Calu3 (cell line): Measurements from ENCODE around the gene PIRT. TPM values are rescaled to one million over a fixed set of nuclear protein-coding genes. Genes with fewer than 3 reads are reported as not detected.

Experiments used
- BruUV-seq: library from RNA; stranded (reverse); fragments of 400-500 nt; replicated peaks from 2 replicates; lab custom pipeline; 2021; lab: Mats Ljungman, UMichigan
- CTCF ChIA-PET: fragments of 300-600 bp; sonication (Branson Sonifier 250); formaldehyde crosslinking; loops from one replicate; lab custom pipeline; 2022; ENCODE audit warnings: antibody characterized with exemption; lab: Charles Lee
- DNase-seq: peaks from one replicate; pipeline ENCODE4 v3.0.0; 2022
- H3K27ac Mint-ChIP-seq: one replicate; pipeline ENCODE4 v1.8.0; 2022; ENCODE audit warnings: mixed read lengths; ENCODE audit not compliant: unreplicated experiment
- H3K27me3 Mint-ChIP-seq: one replicate; pipeline ENCODE4 v1.8.0; 2022; ENCODE audit warnings: mixed read lengths; ENCODE audit not compliant: unreplicated experiment
- H3K36me3 Mint-ChIP-seq: one replicate; pipeline ENCODE4 v1.8.0; 2022; ENCODE audit warnings: mild to moderate bottlenecking, moderate library complexity, mixed read lengths; ENCODE audit not compliant: insufficient read depth, unreplicated experiment
- H3K4me1 Mint-ChIP-seq: one replicate; pipeline ENCODE4 v1.8.0; 2022; ENCODE audit warnings: mild to moderate bottlenecking, low read depth, mixed read lengths; ENCODE audit not compliant: unreplicated experiment
- H3K4me3 Mint-ChIP-seq: one replicate; pipeline ENCODE4 v1.8.0; 2022; ENCODE audit warnings: mild to moderate bottlenecking, low read depth, moderate library complexity, mixed read lengths; ENCODE audit not compliant: unreplicated experiment
- H3K9me3 Mint-ChIP-seq: one replicate; pipeline ENCODE4 v1.8.0; 2022; ENCODE audit warnings: low read depth, mixed read lengths; ENCODE audit not compliant: unreplicated experiment
- intact Hi-C: fragments of 100-400 bp; cut with micrococcal nuclease; formaldehyde crosslinking; loops from one replicate; pipeline ENCODE4 v1.10.0; 2022; ENCODE audit not compliant: unreplicated experiment
- total RNA-seq: library from RNA; stranded (reverse); gene quantifications from 2 replicates; pipeline ENCODE4 v1.2.3, GENCODE V29; 2022
- TF ChIP-seq, protein P1 (sequence below): fragments of 200-600 bp; IDR thresholded peaks from one replicate; pipeline ENCODE4 v1.8.0; 2022; ENCODE audit warnings: antibody characterized with exemption; ENCODE audit not compliant: unreplicated experiment

The PIRT gene
- total RNA-seq, 1 experiment from 2014 or later = not detected

DNA sequence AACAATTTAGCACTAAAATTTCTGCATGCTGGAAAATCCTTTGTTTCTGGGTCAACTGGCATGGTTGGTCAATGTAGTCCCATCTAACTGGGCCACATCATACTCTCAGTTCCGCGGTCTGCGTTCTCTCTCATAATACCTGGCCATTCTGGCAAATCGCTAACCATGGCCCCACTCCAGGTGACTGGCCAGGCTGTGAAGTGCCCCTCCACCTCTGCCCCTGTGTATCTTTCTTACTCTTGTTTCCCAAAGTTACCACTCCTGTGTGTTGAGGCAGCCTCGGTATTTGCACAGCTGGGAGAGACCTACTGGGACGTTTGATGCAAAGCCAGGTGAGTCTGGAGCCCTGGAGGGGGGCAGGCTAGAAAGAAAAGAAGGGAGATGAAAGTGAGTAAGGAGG is 32.0 kb downstream of the PIRT start:
- H3K27me3 Mint-ChIP-seq = peaks cover 13% of the 10 kb centered on the region

DNA sequence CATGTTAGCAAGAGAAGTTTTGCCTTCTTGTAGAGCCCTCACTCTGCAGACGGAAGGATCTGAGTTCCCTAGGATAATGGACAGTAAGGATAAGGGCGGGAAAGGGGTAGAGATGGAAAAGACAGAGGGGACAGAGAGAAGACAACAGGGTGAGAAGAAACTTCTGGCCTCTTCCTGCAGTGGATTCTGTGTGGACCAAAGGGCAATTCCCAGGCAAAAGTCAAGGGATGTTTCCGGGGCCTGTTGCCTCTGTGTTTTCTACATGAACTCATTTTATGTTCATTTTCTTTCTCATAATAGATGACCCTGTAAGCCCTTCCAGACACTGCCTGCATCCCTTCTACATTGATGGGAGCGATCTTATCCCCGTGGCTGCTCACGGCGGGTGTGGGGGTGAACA is 33.3 kb downstream of the PIRT start:
- TF ChIP-seq, protein P1, sequence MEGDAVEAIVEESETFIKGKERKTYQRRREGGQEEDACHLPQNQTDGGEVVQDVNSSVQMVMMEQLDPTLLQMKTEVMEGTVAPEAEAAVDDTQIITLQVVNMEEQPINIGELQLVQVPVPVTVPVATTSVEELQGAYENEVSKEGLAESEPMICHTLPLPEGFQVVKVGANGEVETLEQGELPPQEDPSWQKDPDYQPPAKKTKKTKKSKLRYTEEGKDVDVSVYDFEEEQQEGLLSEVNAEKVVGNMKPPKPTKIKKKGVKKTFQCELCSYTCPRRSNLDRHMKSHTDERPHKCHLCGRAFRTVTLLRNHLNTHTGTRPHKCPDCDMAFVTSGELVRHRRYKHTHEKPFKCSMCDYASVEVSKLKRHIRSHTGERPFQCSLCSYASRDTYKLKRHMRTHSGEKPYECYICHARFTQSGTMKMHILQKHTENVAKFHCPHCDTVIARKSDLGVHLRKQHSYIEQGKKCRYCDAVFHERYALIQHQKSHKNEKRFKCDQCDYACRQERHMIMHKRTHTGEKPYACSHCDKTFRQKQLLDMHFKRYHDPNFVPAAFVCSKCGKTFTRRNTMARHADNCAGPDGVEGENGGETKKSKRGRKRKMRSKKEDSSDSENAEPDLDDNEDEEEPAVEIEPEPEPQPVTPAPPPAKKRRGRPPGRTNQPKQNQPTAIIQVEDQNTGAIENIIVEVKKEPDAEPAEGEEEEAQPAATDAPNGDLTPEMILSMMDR = no peak
- no peak for DNase-seq
- H3K4me1 Mint-ChIP-seq = peaks cover 8% of the 10 kb centered on the region
- no peaks in the 10 kb centered on the region for H3K36me3 Mint-ChIP-seq
- H3K27me3 Mint-ChIP-seq = no peaks in the 10 kb centered on the region
- no peak overlapping the region for H3K4me3 Mint-ChIP-seq
- no TSS peak for BruUV-seq
- intact Hi-C loops = no loop called here
- CTCF ChIA-PET = no interaction called here
- H3K9me3 Mint-ChIP-seq = no peaks in the 10 kb centered on the region
- H3K27ac Mint-ChIP-seq = no peak overlapping the region

More for the DNA sequence above, 32.0 kb downstream of the PIRT start:
- Mint-ChIP-seq H3K27ac (no peak overlapping the region), H3K36me3 (no peaks in the 10 kb centered on the region), H3K9me3 (no peaks in the 10 kb centered on the region), H3K4me3 (no peak overlapping the region), H3K4me1 (peaks cover 8% of the 10 kb centered on the region)
- no TSS peak for BruUV-seq
- CTCF ChIA-PET = no interaction called here
- TF ChIP-seq, protein P1 = no peak
- no peak for DNase-seq
- intact Hi-C loops = no loop called here

DNA sequence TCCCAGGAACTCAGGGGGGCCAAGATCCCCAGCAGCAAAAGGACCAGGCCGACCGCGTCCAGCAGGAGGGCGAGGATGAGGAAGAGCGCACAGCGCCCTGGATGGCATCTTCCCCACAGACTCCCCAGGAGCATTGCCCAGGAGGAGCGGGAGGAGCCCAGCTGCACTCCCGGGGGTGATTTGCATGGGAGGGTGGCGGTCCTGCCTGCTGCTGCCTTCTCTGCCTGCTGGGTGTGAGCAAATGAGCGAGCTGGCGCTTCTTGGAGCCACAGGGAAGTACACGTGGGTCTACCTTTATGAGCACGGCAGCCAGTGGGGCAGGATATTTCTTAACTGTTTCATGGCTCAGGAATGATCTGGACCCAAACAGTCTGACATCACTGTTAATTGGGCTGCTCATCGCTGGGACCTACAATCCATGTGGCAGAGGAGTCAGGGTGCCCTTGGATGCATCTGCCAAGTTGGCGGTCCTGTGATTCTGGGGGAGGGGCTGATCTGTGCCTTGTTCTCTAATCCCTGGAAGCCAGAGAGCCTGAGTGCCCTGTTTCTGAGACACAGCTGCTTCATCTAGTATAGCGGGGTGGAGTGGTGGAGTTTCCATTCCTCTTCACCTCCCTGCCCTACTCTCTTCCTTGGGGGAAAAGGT is 33.9 kb downstream of the PIRT start, which contains the start of gene TMEM238L:
Gene TMEM238L (minus strand): TSS at position 270 of the 646 bp plus-strand sequence. CDS start 136 bp downstream, at position 134.
- intact Hi-C loops = no loop called here
- BruUV-seq = no TSS peak
- CTCF ChIA-PET = no interaction called here
- DNase-seq = no peak
- Mint-ChIP-seq H3K9me3 (no peaks in the 10 kb centered on the region), H3K27ac (no peak within 1 kb of the TSS), H3K27me3 (no peaks in the 10 kb centered on the region), H3K36me3 (no peaks in the 10 kb centered on the region), H3K4me3 (no peak within 1 kb of the TSS), H3K4me1 (peaks cover 8% of the 10 kb centered on the region)
- TF ChIP-seq, protein P1 = no peak

DNA sequence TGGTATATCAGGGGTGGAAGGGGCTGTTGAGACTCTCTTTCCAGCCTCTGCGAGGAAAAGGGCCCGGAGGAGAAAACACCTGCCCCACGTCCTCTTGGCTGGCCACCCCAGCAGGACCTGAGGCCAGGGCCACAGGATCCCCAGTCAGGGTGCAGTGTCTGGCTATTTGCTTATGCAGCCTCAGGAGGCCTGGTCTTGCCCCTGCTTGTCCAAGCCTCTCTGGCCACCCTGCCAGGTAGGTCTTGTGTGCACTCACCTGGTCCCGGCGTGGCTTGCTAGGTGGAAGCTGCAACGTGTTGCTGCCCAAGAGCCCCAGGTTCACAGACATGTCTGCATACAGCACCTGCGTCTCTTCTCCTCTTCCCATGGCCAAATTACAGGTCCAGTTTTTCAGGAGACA is 34.5 kb downstream of the PIRT start:
- Mint-ChIP-seq H3K9me3 (no peaks in the 10 kb centered on the region), H3K27ac (no peak overlapping the region), H3K4me3 (no peak overlapping the region), H3K27me3 (no peaks in the 10 kb centered on the region), H3K4me1 (peaks cover 8% of the 10 kb centered on the region), H3K36me3 (no peaks in the 10 kb centered on the region)
- intact Hi-C loops = no loop called here
- DNase-seq = no peak
- CTCF ChIA-PET = no interaction called here
- BruUV-seq = no TSS peak
- TF ChIP-seq, protein P1 = no peak
